Neural cell (in vitro differentiated cells): ENCODE results near the gene CKAP5. TPM values are rescaled to one million over a fixed set of nuclear protein-coding genes. Genes with fewer than 3 reads are reported as not detected.

Experiments
- H2AFZ ChIP-seq: fragments of 200-600, 300-800 bp; sonication (generic), shearing (Covaris generic); 2 replicates; pipeline ENCODE4 v1.6.0; 2014; ENCODE audit warnings: low read depth, mild to moderate bottlenecking, antibody characterized with exemption, low read length, moderate library complexity
- H3F3A ChIP-seq: fragments of 200-600 bp; shearing (Covaris generic); 2 replicates; pipeline ENCODE4 v1.6.1; 2016; ENCODE audit warnings: mild to moderate bottlenecking, moderate library complexity, mixed read lengths, antibody characterized with exemption, low read length; ENCODE audit not compliant: insufficient read depth, poor library complexity, severe bottlenecking
- H3K27ac ChIP-seq: fragments of 200-600, 300-800 bp; sonication (generic), shearing (Covaris generic); 2 replicates; pipeline ENCODE4 v1.5.1; 2014; ENCODE audit warnings: mild to moderate bottlenecking, low read length, moderate library complexity
- H3K27me3 ChIP-seq: fragments of 300-800, 200-600 bp; sonication (generic), shearing (Covaris generic); 2 replicates; pipeline ENCODE4 v1.6.0; 2014; ENCODE audit warnings: mild to moderate bottlenecking, low read depth, low read length, moderate library complexity; ENCODE audit not compliant: insufficient read depth
- H3K36me3 ChIP-seq: fragments of 300-800, 200-600 bp; sonication (generic), shearing (Covaris generic); 2 replicates; pipeline ENCODE4 v1.5.1; 2014; ENCODE audit warnings: mild to moderate bottlenecking, antibody characterized with exemption, low read length, moderate library complexity; ENCODE audit not compliant: insufficient read depth
- H3K4me2 ChIP-seq: fragments of 300-800, 200-600 bp; sonication (generic), shearing (Covaris generic); 2 replicates; pipeline ENCODE4 v1.6.0; 2014; ENCODE audit warnings: mild to moderate bottlenecking, low read length
- H3K4me3 ChIP-seq: fragments of 300-800, 200-600 bp; sonication (generic), shearing (Covaris generic); 2 replicates; pipeline ENCODE4 v1.5.1; 2014; ENCODE audit warnings: mild to moderate bottlenecking, low read length, moderate library complexity
- H3K79me2 ChIP-seq: fragments of 200-600 bp; shearing (Covaris generic); replicated peaks from 2 replicates; pipeline ENCODE4 v1.6.0; 2014; ENCODE audit warnings: mild to moderate bottlenecking, low read length, moderate library complexity; ENCODE audit not compliant: insufficient read depth
- H3K9ac ChIP-seq: fragments of 300-800, 200-600 bp; sonication (generic), shearing (Covaris generic); 2 replicates; pipeline ENCODE4 v1.6.1; 2016; ENCODE audit warnings: mild to moderate bottlenecking, low read length, mixed read lengths
- H3K9me2 ChIP-seq: fragments of 200-600 bp; shearing (Covaris generic); 2 replicates; pipeline ENCODE4 v1.6.1; 2016; ENCODE audit warnings: mild to moderate bottlenecking, low read length, mixed read lengths; ENCODE audit not compliant: insufficient read depth
- H3K9me3 ChIP-seq: fragments of 200-600, 300-800 bp; sonication (generic), shearing (Covaris generic); 2 replicates; pipeline ENCODE4 v1.6.1; 2016; ENCODE audit warnings: mild to moderate bottlenecking, mixed run types, low read length, moderate library complexity, mixed read lengths
- H4K20me1 ChIP-seq: fragments of 200-600 bp; shearing (Covaris generic); 2 replicates; pipeline ENCODE4 v1.6.1; 2016; ENCODE audit warnings: mild to moderate bottlenecking, mixed run types; ENCODE audit not compliant: insufficient read depth
- CTCF ChIP-seq: fragments of 450-650 bp; IDR thresholded peaks from 2 replicates; pipeline ENCODE4 v1.5.1; 2014; ENCODE audit warnings: antibody characterized with exemption, mild to moderate bottlenecking, moderate library complexity; ENCODE audit not compliant: poor library complexity, severe bottlenecking
- EP300 ChIP-seq: fragments of 450-650 bp; conservative IDR thresholded peaks from 2 replicates; pipeline ENCODE4 v1.6.1; 2014; ENCODE audit warnings: antibody characterized with exemption, mild to moderate bottlenecking, moderate library complexity; ENCODE audit not compliant: poor library complexity, severe bottlenecking
- EZH2 ChIP-seq: fragments of 200-600, 300-800 bp; shearing (Covaris generic), sonication (generic); IDR thresholded peaks from 2 replicates; pipeline ENCODE4 v1.6.1; 2014; ENCODE audit warnings: antibody characterized with exemption, low read length, borderline replicate concordance, mild to moderate bottlenecking; ENCODE audit not compliant: insufficient read depth, poor library complexity, severe bottlenecking
- MXI1 ChIP-seq: fragments of 450-650 bp; conservative IDR thresholded peaks from 2 replicates; pipeline ENCODE4 v1.6.1; 2014; ENCODE audit warnings: antibody characterized with exemption, mild to moderate bottlenecking; ENCODE audit not compliant: poor library complexity, severe bottlenecking
- POLR2AphosphoS5 ChIP-seq: IDR thresholded peaks from 2 replicates; pipeline ENCODE4 v1.6.1; 2012
- RAD21 ChIP-seq: fragments of 450-650 bp; conservative IDR thresholded peaks from 2 replicates; pipeline ENCODE4 v1.6.1; 2014; ENCODE audit warnings: antibody characterized with exemption, mild to moderate bottlenecking, moderate library complexity
- REST ChIP-seq: IDR thresholded peaks from 2 replicates; pipeline ENCODE4 v1.6.1; 2012; ENCODE audit warnings: borderline replicate concordance
- SMC3 ChIP-seq: fragments of 450-650 bp; conservative IDR thresholded peaks from 2 replicates; pipeline ENCODE4 v1.6.1; 2014; ENCODE audit warnings: antibody characterized with exemption, mild to moderate bottlenecking, moderate library complexity; ENCODE audit not compliant: poor library complexity
- TAF1 ChIP-seq: IDR thresholded peaks from 2 replicates; pipeline ENCODE4 v1.6.1; 2012; ENCODE audit warnings: low read depth
- polyA plus RNA-seq: library from polyadenylated mRNA; depleted of rRNA; stranded (reverse); fragments of >200 nt; gene quantifications from 2 replicates; pipeline ENCODE4 v1.2.3, GENCODE V29; 2014

Gene CKAP5
- polyA plus RNA-seq, 1 donor from 2014 or later, result 90.3 TPM

- no peak overlapping the region for H3K4me2 ChIP-seq
- no peaks in the 10 kb centered on the region for H3F3A ChIP-seq
- H3K36me3 ChIP-seq, result no peaks in the 10 kb centered on the region
- H3K79me2 ChIP-seq, result peaks cover 28% of the 10 kb centered on the region
- H3K4me3 ChIP-seq, result no peak overlapping the region
- no peaks in the 10 kb centered on the region for H3K9me3 ChIP-seq
- no peak overlapping the region for H3K27ac ChIP-seq
- no peaks in the 10 kb centered on the region for H3K27me3 ChIP-seq
- H4K20me1 ChIP-seq, result no peaks in the 10 kb centered on the region
- H3K9me2 ChIP-seq, result no peaks in the 10 kb centered on the region
- TF ChIP-seq REST, result no peak
- TF ChIP-seq EZH2, result no peak
- TF ChIP-seq TAF1, result no peak
- TF ChIP-seq SMC3, result no peak
- TF ChIP-seq MXI1, result no peak
- TF ChIP-seq CTCF, result no peak
- TF ChIP-seq EP300, result no peak
- TF ChIP-seq RAD21, result no peak
- no peak for TF ChIP-seq POLR2AphosphoS5
- no peak overlapping the region for H2AFZ ChIP-seq
- H3K9ac ChIP-seq, result no peak overlapping the region
Measured at GRCh38 chr11:46697723-46698122, 148.4 kb downstream of the CKAP5 start.

- no peaks in the 10 kb centered on the region for H4K20me1 ChIP-seq
- no peaks in the 10 kb centered on the region for H3K27me3 ChIP-seq
- TF ChIP-seq POLR2AphosphoS5 (no peak), RAD21 (no peak), REST (no peak), CTCF (no peak), EP300 (no peak), MXI1 (no peak), TAF1 (no peak), EZH2 (no peak), SMC3 (no peak)
- H3K36me3 ChIP-seq, result no peaks in the 10 kb centered on the region
- no peak overlapping the region for H3K9ac ChIP-seq
- H3K27ac ChIP-seq, result no peak overlapping the region
- no peaks in the 10 kb centered on the region for H3F3A ChIP-seq
- H2AFZ ChIP-seq, result no peak overlapping the region
- H3K4me2 ChIP-seq, result no peak overlapping the region
- no peaks in the 10 kb centered on the region for H3K9me2 ChIP-seq
- peaks cover 24% of the 10 kb centered on the region for H3K79me2 ChIP-seq
- H3K4me3 ChIP-seq, result no peak overlapping the region
- no peaks in the 10 kb centered on the region for H3K9me3 ChIP-seq
Measured at GRCh38 chr11:46697303-46697702, 148.8 kb downstream of the CKAP5 start.
